Endothelial cell of umbilical vein (primary cell): ENCODE results near the gene STRIP2. TPM values are rescaled to one million over a fixed set of nuclear protein-coding genes. Genes with fewer than 3 reads are reported as not detected.

Experiments used
- BruUV-seq: library from RNA; stranded (reverse); fragments of 400-500 nt; replicated peaks from 2 replicates; lab custom pipeline; 2021; lab: Mats Ljungman, UMichigan
- CTCF ChIA-PET: fragments of 300-600, 350-600 bp; sonication (Branson Sonifier 250); formaldehyde crosslinking; loops from one replicate; lab custom pipeline; 2021; ENCODE audit warnings: antibody characterized with exemption, inconsistent platforms; lab: Charles Lee
- POLR2A ChIA-PET: fragments of 300-600, 350-600 bp; sonication (Branson Sonifier 250); formaldehyde crosslinking; loops from one replicate; lab custom pipeline; 2021; ENCODE audit warnings: antibody characterized with exemption, inconsistent platforms; lab: Charles Lee
- DNase-seq: peaks from one replicate; pipeline ENCODE4 v3.0.0-alpha.2; 2011; ENCODE audit warnings: low read depth, low spot score
- FAIRE-seq: peaks from 2 replicates; lab custom pipeline; 2011; peaks lifted over from hg19 to GRCh38; lab: Jason Lieb, UNC
- H2AFZ ChIP-seq: 2 replicates; pipeline ENCODE4 v1.6.0; 2012; ENCODE audit warnings: low read depth, low read length, control low read depth, inconsistent platforms
- H3K27ac ChIP-seq: 2 replicates; pipeline ENCODE4 v1.5.1; 2011; ENCODE audit warnings: low read depth, mild to moderate bottlenecking, control low read depth, low read length, moderate library complexity; ENCODE audit not compliant: insufficient read depth
- H3K27me3 ChIP-seq, 2 experiments: 2 replicates each; pipeline versions ENCODE4 v1.6.0 to v1.6.1; 2011; ENCODE audit warnings: low read length in 2 of 2, mixed read lengths in 1 of 2; ENCODE audit not compliant: control insufficient read depth in 2 of 2, insufficient read depth in 2 of 2
- H3K36me3 ChIP-seq, 2 experiments: 2 replicates in 1 of 2; 3 replicates in 1 of 2; pipeline ENCODE4 v1.5.1; 2011; ENCODE audit warnings: low read length in 2 of 2, mild to moderate bottlenecking in 1 of 2, moderate library complexity in 1 of 2; ENCODE audit not compliant: control insufficient read depth in 2 of 2, insufficient read depth in 2 of 2; ENCODE audit errors: extremely low read depth in 1 of 2
- H3K4me1 ChIP-seq: 3 replicates; pipeline ENCODE4 v1.5.1; 2011; ENCODE audit warnings: mild to moderate bottlenecking, low read length; ENCODE audit not compliant: control insufficient read depth, insufficient read depth; ENCODE audit errors: extremely low read depth
- H3K4me2 ChIP-seq: 2 replicates; pipeline ENCODE4 v1.6.1; 2011; ENCODE audit warnings: low read length, control low read depth, mixed read lengths; ENCODE audit not compliant: insufficient read depth
- H3K4me3 ChIP-seq, 3 experiments: fragments of 200-600 bp in 1 of 3; sonication (generic), shearing (Covaris generic) in 1 of 3; replicated peaks in 1 of 3; 2 replicates each; pipeline ENCODE4 v1.5.1; 2011 to 2016; ENCODE audit warnings: control low read depth in 3 of 3, low read length in 3 of 3, mild to moderate bottlenecking in 2 of 3, inconsistent platforms in 1 of 3, low read depth in 1 of 3, moderate library complexity in 1 of 3; ENCODE audit not compliant: insufficient read depth in 1 of 3
- H3K79me2 ChIP-seq: 2 replicates; pipeline ENCODE4 v1.6.0; 2012; ENCODE audit warnings: low read length, inconsistent platforms; ENCODE audit not compliant: control insufficient read depth, insufficient read depth
- H3K9ac ChIP-seq: replicated peaks from 2 replicates; pipeline ENCODE3; 2011; ENCODE audit warnings: low read length, control low read depth; ENCODE audit not compliant: insufficient read depth; ENCODE audit errors: extremely low read depth
- H3K9me1 ChIP-seq: replicated peaks from 3 replicates; pipeline ENCODE4 v1.6.0; 2011; ENCODE audit warnings: mild to moderate bottlenecking, low read length; ENCODE audit not compliant: control insufficient read depth, insufficient read depth; ENCODE audit errors: extremely low read depth
- H3K9me3 ChIP-seq: replicated peaks from 2 replicates; pipeline ENCODE4 v1.5.1; 2012; ENCODE audit warnings: low read length, inconsistent platforms; ENCODE audit not compliant: control insufficient read depth, insufficient read depth
- H4K20me1 ChIP-seq: replicated peaks from 2 replicates; pipeline ENCODE3; 2011; ENCODE audit warnings: mild to moderate bottlenecking, low read length; ENCODE audit not compliant: control insufficient read depth, insufficient read depth; ENCODE audit errors: extremely low read depth
- EZH2 ChIP-seq: IDR thresholded peaks from 2 replicates; pipeline ENCODE4 v1.6.1; 2012; ENCODE audit warnings: borderline replicate concordance, low read depth, mild to moderate bottlenecking, moderate library complexity, low read length, inconsistent platforms; ENCODE audit not compliant: severe bottlenecking
- FOS ChIP-seq: IDR thresholded peaks from 2 replicates; pipeline ENCODE4 v1.6.1; 2011; ENCODE audit warnings: mild to moderate bottlenecking, low read length, moderate library complexity, borderline replicate concordance; ENCODE audit not compliant: insufficient read depth
- GATA2 ChIP-seq: IDR thresholded peaks from 2 replicates; pipeline ENCODE4 v1.7.0; 2011; ENCODE audit warnings: low read depth, mild to moderate bottlenecking, moderate library complexity, mixed read lengths, low read length; ENCODE audit not compliant: insufficient read length, insufficient read depth
- JUN ChIP-seq: IDR thresholded peaks from 2 replicates; pipeline ENCODE4 v1.6.1; 2011; ENCODE audit warnings: borderline replicate concordance, low read depth; ENCODE audit not compliant: insufficient read length, insufficient read depth
- MYC ChIP-seq: IDR thresholded peaks from one replicate; pipeline ENCODE4 v1.6.1; 2011; ENCODE audit warnings: mild to moderate bottlenecking, low read depth, low read length
- POLR2A ChIP-seq: IDR thresholded peaks from 2 replicates; pipeline ENCODE4 v1.6.1; 2012; ENCODE audit warnings: low read depth, mild to moderate bottlenecking, control low read depth, low read length
- POLR2AphosphoS5 ChIP-seq: IDR thresholded peaks from 2 replicates; pipeline ENCODE4 v1.6.1; 2012; ENCODE audit warnings: low read depth, mild to moderate bottlenecking, control low read depth, low read length, moderate library complexity; ENCODE audit not compliant: insufficient read depth
- dilution Hi-C: fragments of 300-500 bp; cut with MboI; formaldehyde crosslinking; loops from one replicate; pipeline ENCODE4 v1.15.0; 2019; ENCODE audit warnings: low sequenced_read_pairs; ENCODE audit not compliant: extremely low pct_ligation_motif_present
- intact Hi-C: fragments of 100-400 bp; cut with micrococcal nuclease; formaldehyde crosslinking; loops from one replicate; pipeline ENCODE4 v1.10.0; 2022
- polyA plus RNA-seq, 4 experiments: library from polyadenylated mRNA; depleted of rRNA in 3 of 4; stranded (reverse) in 3 of 4; unstranded in 1 of 4; fragments of >200 nt; gene quantifications; 2 replicates each; pipeline versions ENCODE4 v1.2.1 to v1.2.3, GENCODE V29; 2011 to 2012; ENCODE audit warnings: missing spikeins in 1 of 4
- total RNA-seq: library from RNA; stranded (reverse); gene quantifications from 2 replicates; pipeline ENCODE4 v1.2.3, GENCODE V29; 2021
- TF ChIP-seq, protein P1 (sequence below), 2 donors: IDR thresholded peaks; 1 replicate in 1 of 2; 2 replicates in 1 of 2; pipeline ENCODE4 v1.5.1; 2011; ENCODE audit warnings: low read length in 2 of 2, mild to moderate bottlenecking in 2 of 2, moderate library complexity in 2 of 2, control low read depth in 1 of 2, inconsistent platforms in 1 of 2, low read depth in 1 of 2; ENCODE audit not compliant: insufficient read depth in 1 of 2; ENCODE audit errors: extremely low read depth in 1 of 2
- TF ChIP-seq, protein P2 (sequence below): IDR thresholded peaks from 2 replicates; pipeline ENCODE4 v1.6.1; 2011; ENCODE audit not compliant: insufficient read depth, insufficient read length

The STRIP2 gene
- total and polyA plus RNA-seq, 2 donors (not counting 3 experiments of a cell fraction or from before 2014, with no cell fraction given), result 3.4 to 10.0 TPM

DNA sequence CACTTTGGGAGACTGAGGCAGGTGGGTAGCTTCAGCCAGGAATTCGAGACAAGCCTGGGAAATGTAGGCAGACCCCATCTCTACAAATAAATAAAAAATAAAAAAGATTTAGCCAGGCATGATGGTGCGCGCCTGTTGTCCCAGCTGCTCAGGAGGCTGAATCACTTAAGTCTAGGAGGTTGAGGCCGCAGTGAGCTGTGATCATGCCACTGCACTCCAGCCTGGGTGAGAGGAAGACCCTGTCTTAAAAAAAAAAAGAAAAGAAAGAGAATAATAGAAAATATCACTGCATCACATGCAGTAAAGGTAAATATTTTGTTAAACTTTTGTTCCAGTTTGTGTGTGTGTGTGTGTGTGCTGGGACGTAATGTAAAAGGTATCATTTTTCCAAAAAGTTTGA lies 3.0 kb downstream of the STRIP2 start:
- H4K20me1 ChIP-seq, result no peaks in the 10 kb centered on the region
- no peaks in the 10 kb centered on the region for H3K9me3 ChIP-seq
- H3K4me2 ChIP-seq, result no peak overlapping the region
- no TSS peak for BruUV-seq
- dilution Hi-C loops, result no loop called here
- no peak overlapping the region for H3K9ac ChIP-seq
- ChIA-PET CTCF (interaction anchor here (0.6 to 0.9 kb wide), 2 partner anchors 94 to 280 kb away, joined by 3 read pairs; no protein-coding TSS in a partner anchor), POLR2A (no interaction called here)
- H2AFZ ChIP-seq, result no peak overlapping the region
- H3K27ac ChIP-seq, result no peak overlapping the region
- H3K4me3 ChIP-seq, result no peak overlapping the region
- intact Hi-C loops, result no loop called here
- no peaks in the 10 kb centered on the region for H3K36me3 ChIP-seq
- TF ChIP-seq POLR2A, result no peak
- H3K9me1 ChIP-seq, result no peaks in the 10 kb centered on the region
- H3K79me2 ChIP-seq, result peaks cover 18% of the 10 kb centered on the region
- DNase-seq (no peak), FAIRE-seq (no peak)
- peaks cover 2 to 5% of the 10 kb centered on the region in 2 experiments for H3K27me3 ChIP-seq
- H3K4me1 ChIP-seq, result peaks cover 29% of the 10 kb centered on the region

DNA sequence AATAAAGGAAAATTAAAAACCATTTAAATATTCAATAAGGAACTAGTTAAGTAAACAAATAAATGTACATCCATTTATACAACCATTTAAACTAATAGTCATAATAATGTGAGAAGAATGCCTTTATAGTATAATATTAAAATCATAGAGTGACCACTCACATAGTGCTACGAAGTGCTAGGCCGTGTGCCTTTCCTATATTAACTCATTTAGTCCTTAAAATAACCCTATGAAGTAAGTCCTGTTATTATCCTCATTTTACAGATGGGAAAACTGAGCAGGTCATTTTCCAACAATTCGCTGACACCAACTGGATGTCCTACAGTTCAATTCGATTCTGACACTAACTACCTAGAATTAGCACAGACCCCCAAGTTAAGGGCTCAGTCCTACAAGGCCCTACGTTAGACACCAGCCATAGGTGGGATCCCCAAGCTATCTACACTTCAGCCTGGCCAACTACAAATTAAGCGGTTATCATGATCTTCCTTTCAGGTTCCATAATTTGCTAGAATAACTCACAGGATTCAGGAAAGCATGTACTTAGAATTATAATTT lies 4.1 kb downstream of the STRIP2 start:
- no peaks in the 10 kb centered on the region for H3K27me3 ChIP-seq
- peaks cover 27% of the 10 kb centered on the region for H3K4me1 ChIP-seq
- H3K4me2 ChIP-seq, result peak overlapping the region; percentile 76
- DNase-seq, result no peak
- no peak for FAIRE-seq
- no peaks in the 10 kb centered on the region for H3K36me3 ChIP-seq
- peaks cover 18% of the 10 kb centered on the region for H3K79me2 ChIP-seq
- H3K4me3 ChIP-seq, result no peak overlapping the region
- intact Hi-C loops (loop anchor here (2.0 kb wide), 1 partner anchor 570 kb away; no protein-coding TSS in a partner anchor), dilution Hi-C loops (no loop called here)
- TSS peak; percentile 91 for BruUV-seq
- TF ChIP-seq POLR2A (no peak), JUN (no peak), GATA2 (no peak), MYC (no peak), FOS (no peak), POLR2AphosphoS5 (no peak), EZH2 (no peak)
- TF ChIP-seq, protein P1, sequence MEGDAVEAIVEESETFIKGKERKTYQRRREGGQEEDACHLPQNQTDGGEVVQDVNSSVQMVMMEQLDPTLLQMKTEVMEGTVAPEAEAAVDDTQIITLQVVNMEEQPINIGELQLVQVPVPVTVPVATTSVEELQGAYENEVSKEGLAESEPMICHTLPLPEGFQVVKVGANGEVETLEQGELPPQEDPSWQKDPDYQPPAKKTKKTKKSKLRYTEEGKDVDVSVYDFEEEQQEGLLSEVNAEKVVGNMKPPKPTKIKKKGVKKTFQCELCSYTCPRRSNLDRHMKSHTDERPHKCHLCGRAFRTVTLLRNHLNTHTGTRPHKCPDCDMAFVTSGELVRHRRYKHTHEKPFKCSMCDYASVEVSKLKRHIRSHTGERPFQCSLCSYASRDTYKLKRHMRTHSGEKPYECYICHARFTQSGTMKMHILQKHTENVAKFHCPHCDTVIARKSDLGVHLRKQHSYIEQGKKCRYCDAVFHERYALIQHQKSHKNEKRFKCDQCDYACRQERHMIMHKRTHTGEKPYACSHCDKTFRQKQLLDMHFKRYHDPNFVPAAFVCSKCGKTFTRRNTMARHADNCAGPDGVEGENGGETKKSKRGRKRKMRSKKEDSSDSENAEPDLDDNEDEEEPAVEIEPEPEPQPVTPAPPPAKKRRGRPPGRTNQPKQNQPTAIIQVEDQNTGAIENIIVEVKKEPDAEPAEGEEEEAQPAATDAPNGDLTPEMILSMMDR (IDR thresholded peaks at IDR 0.05; ENCODE audit: extremely low read depth in 1 of 2, insufficient read depth in 1 of 2, low read depth in 1 of 2, low read length in 2 of 2), result no peak
- TF ChIP-seq, protein P2, sequence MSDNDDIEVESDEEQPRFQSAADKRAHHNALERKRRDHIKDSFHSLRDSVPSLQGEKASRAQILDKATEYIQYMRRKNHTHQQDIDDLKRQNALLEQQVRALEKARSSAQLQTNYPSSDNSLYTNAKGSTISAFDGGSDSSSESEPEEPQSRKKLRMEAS, result no peak
- H3K9ac ChIP-seq, result peak overlapping the region; percentile 46
- no peak overlapping the region for H2AFZ ChIP-seq
- no peaks in the 10 kb centered on the region for H3K9me1 ChIP-seq
- peak overlapping the region; percentile 54 for H3K27ac ChIP-seq
- no peaks in the 10 kb centered on the region for H3K9me3 ChIP-seq
- POLR2A ChIA-PET, result interaction anchor here (0.8 kb wide), 1 partner anchor 32 kb away, joined by 3 read pairs; no protein-coding TSS in a partner anchor
- H4K20me1 ChIP-seq, result no peaks in the 10 kb centered on the region
- CTCF ChIA-PET, result interaction anchor here (0.8 to 2.0 kb wide), 9 partner anchors 8 to 220 kb away, joined by 3 to 13 read pairs (median 5); no protein-coding TSS in a partner anchor
